Adrenal gland (tissue), 12 donors: ENCODE results near the gene ROCK2. TPM values are rescaled to one million over a fixed set of nuclear protein-coding genes. Genes with fewer than 3 reads are reported as not detected.

Experiments
- DNase-seq, 7 donors: peaks; one replicate each; pipeline ENCODE4 v3.0.0-alpha.2; 2019 to 2020
- H3K27ac ChIP-seq, 5 donors: fragments of 200-600 bp; sonication (generic) in 4 of 5; 1 replicate in 3 of 5; 2 replicates in 2 of 5; pipeline versions ENCODE4 v1.5.1 to v1.8.0; 2016 to 2020; ENCODE audit warnings: mild to moderate bottlenecking in 1 of 5
- H3K27me3 ChIP-seq: fragments of 200-600 bp; 2 replicates; pipeline ENCODE4 v1.8.0; 2021
- H3K36me3 ChIP-seq, 2 donors: fragments of 200-600 bp; replicated peaks in 1 of 2; 1 replicate in 1 of 2; 2 replicates in 1 of 2; pipeline versions ENCODE4 v1.5.1 to v1.8.0; 2018 to 2022
- H3K4me1 ChIP-seq, 2 donors: fragments of 200-600 bp; replicated peaks in 1 of 2; 1 replicate in 1 of 2; 2 replicates in 1 of 2; pipeline versions ENCODE4 v1.5.1 to v1.8.0; 2018 to 2021
- H3K4me3 ChIP-seq, 4 donors: fragments of 200-600 bp; sonication (generic) in 3 of 4; one replicate each; pipeline ENCODE4 v1.5.1; 2016 to 2018
- H3K9me3 ChIP-seq, 3 donors: fragments of 200-600 bp; sonication (generic) in 1 of 3; replicated peaks in 1 of 3; 1 replicate in 2 of 3; 2 replicates in 1 of 3; pipeline versions ENCODE4 v1.5.1 to v1.8.0; 2016 to 2021
- CTCF ChIP-seq, 6 experiments: fragments of 450-650 bp in 4 of 6; fragments of 200-600 bp in 2 of 6; sonication (generic) in 1 of 6; IDR thresholded peaks; 1 replicate in 5 of 6; 2 replicates in 1 of 6; pipeline versions ENCODE4 v1.5.1 to v1.8.0; 2016 to 2021; ENCODE audit warnings: antibody characterized with exemption in 6 of 6, mild to moderate bottlenecking in 2 of 6, moderate library complexity in 1 of 6
- POLR2A ChIP-seq, 2 donors: fragments of 450-650 bp; IDR thresholded peaks; one replicate each; pipeline ENCODE4 v1.6.1; 2017; ENCODE audit warnings: antibody characterized with exemption in 2 of 2, mild to moderate bottlenecking in 2 of 2, moderate library complexity in 1 of 2
- WGBS, 4 donors: extraction: QIAGEN DNeasy Blood & Tissue Kit in 2 of 4; methylation state at CpG; one replicate each; pipeline versions ENCODE4 v1.1.5 to v1.1.7; 2013 to 2017; 5-methylcytosine and 5-hydroxymethylcytosine counted together
- intact Hi-C, 2 donors: fragments of 100-400 bp; cut with DNase I; formaldehyde crosslinking; loops; one replicate each; pipeline versions ENCODE4 v1.14.1 to v1.15.0; 2022 to 2023
- polyA plus RNA-seq, 3 donors: library from polyadenylated mRNA; stranded (reverse); fragments of 200-250 nt in 2 of 3; fragments of 350-450 nt in 1 of 3; fragmentation: Illumina TruSeq in 1 of 3; extraction: RNeasy Lipid Tissue Mini Kit (QIAGEN cat#74804) in 1 of 3; gene quantifications; one replicate each; pipeline ENCODE4 v1.2.3, GENCODE V29; 2013 to 2014
- total RNA-seq, 9 donors: library from RNA; depleted of rRNA in 4 of 9; stranded (reverse); fragments of >200 nt in 4 of 9; fragments of 120-200 nt in 1 of 9; fragmentation: NEBNext Ultra II Directional in 1 of 9; extraction: Animal tissue kit (Norgen Biotek cat#: 25700) in 1 of 9; gene quantifications; one replicate each; pipeline versions ENCODE4 v1.1.0 to v1.2.4, GENCODE V29; 2013 to 2023
- donor health status: healthy with polysubstance abuse.
- donor health status: Bipolar disorder and iron deficiency.
- donor health status: DM: yes; HTN: yes; CAD: no.
- donor health status: DM: no; HTN: no; CAD: no.
- donor health status: DM: no; HTN: no; CAD: no.
- donor health status: DM: yes; HTN: yes; CAD: no.

ROCK2 gene
- total and polyA plus RNA-seq, 12 donors, result 5.0 to 46.6 (median 26.2) TPM

GRCh38 chr2:11292464-11293255, 51.8 kb downstream of the ROCK2 start:
- peaks cover 0 to 39% of the 10 kb centered on the region in 2 donors for H3K4me1 ChIP-seq
- intact Hi-C loops, result no loop called here
- no peaks in the 10 kb centered on the region for H3K36me3 ChIP-seq
- H3K27ac ChIP-seq, result peak overlapping the region in 1 of 5 donors; percentile 56
- WGBS, 4 donors, result 75 to 85% (median 76%) methylated on average over 3 of the region's 3 CpGs
- TF ChIP-seq POLR2A (IDR thresholded peaks at IDR 0.05) (no peak), CTCF (IDR thresholded peaks at IDR 0.05) (no peak)
- no peak for DNase-seq
- H3K9me3 ChIP-seq, result no peaks in the 10 kb centered on the region
- H3K27me3 ChIP-seq, result no peaks in the 10 kb centered on the region
- no peak overlapping the region for H3K4me3 ChIP-seq

DNA sequence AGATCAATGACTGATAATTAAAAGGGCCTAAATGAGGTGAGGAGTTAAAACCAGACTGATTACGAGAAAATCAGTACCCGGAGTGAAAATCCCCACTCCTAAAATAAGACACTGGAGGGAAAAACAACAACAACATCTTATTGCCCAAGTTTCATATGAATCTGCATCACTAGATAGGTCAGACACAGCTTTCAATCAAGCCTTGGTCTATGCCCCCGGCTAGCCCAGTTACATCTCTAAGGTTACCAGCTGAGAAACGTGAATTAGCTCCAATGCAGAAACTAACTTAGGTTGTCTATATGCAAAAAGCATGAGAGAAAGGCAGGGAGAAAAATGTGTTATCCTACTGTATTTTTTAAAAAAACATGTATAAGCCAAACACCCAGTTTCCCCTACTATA, 53.7 kb downstream of the ROCK2 start:
- TF ChIP-seq CTCF (IDR thresholded peaks at IDR 0.05), result no peak
- no peak for TF ChIP-seq POLR2A (IDR thresholded peaks at IDR 0.05)
- no peaks in the 10 kb centered on the region for H3K36me3 ChIP-seq
- H3K9me3 ChIP-seq, result no peaks in the 10 kb centered on the region
- 91 to 96% (median 95%) methylated on average over 4 of the region's 4 CpGs for WGBS, 4 donors
- H3K27ac ChIP-seq, result no peak overlapping the region
- no peaks in the 10 kb centered on the region for H3K27me3 ChIP-seq
- no peak overlapping the region for H3K4me3 ChIP-seq
- intact Hi-C loops, result no loop called here
- H3K4me1 ChIP-seq, result peaks cover 0 to 46% of the 10 kb centered on the region in 2 donors
- DNase-seq, result no peak

DNA sequence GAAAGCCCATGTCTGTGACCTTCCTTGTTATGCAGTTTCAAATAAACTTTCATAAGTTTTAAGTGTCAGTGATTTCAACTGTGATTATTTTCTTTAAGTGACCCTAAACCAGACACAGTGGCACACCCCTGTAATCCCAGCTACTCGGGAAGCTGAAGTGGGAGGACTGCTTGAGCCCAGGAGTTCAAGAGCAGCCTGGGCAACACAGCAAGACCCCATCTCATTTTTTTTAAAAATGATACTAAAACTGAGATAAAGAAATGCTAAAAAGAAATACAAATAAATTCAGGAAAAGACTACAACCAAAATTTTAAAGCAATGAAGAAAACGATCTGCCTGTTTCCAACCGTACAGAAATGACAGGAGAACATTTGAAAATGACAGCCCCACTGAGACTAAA, 54.2 kb downstream of the ROCK2 start:
- 72 to 84% (median 79%) methylated on average over 3 of the region's 3 CpGs for WGBS, 4 donors
- TF ChIP-seq POLR2A (IDR thresholded peaks at IDR 0.05), result no peak
- no peak for TF ChIP-seq CTCF (IDR thresholded peaks at IDR 0.05)
- Histone ChIP-seq H3K27ac (no peak overlapping the region), H3K27me3 (no peaks in the 10 kb centered on the region), H3K36me3 (no peaks in the 10 kb centered on the region), H3K9me3 (no peaks in the 10 kb centered on the region), H3K4me1 (peaks cover 0 to 46% of the 10 kb centered on the region in 2 donors), H3K4me3 (no peak overlapping the region)
- intact Hi-C loops, result no loop called here
- DNase-seq, result no peak

GRCh38 chr2:11288431-11288830, 56.0 kb downstream of the ROCK2 start:
- Histone ChIP-seq H3K9me3 (no peaks in the 10 kb centered on the region), H3K27me3 (no peaks in the 10 kb centered on the region), H3K4me1 (peaks cover 0 to 46% of the 10 kb centered on the region in 2 donors), H3K36me3 (no peaks in the 10 kb centered on the region), H3K4me3 (no peak overlapping the region), H3K27ac (no peak overlapping the region)
- 78 to 83% (median 81%) methylated on average over 3 of the region's 3 CpGs for WGBS, 4 donors
- no peak for DNase-seq
- TF ChIP-seq POLR2A (IDR thresholded peaks at IDR 0.05) (no peak), CTCF (IDR thresholded peaks at IDR 0.05) (no peak)
- intact Hi-C loops, result no loop called here
